ENCODE data around the gene PTPRR. TPM values are rescaled to one million over a fixed set of nuclear protein-coding genes. Genes with fewer than 3 reads are reported as not detected.

The PTPRR gene
- total and polyA plus RNA-seq, 10 of the 15 experiments (the other 5 are each of a cell fraction or from before 2014, with no cell fraction given), result 0.14 to 3.1 (median 0.42) TPM

DNA sequence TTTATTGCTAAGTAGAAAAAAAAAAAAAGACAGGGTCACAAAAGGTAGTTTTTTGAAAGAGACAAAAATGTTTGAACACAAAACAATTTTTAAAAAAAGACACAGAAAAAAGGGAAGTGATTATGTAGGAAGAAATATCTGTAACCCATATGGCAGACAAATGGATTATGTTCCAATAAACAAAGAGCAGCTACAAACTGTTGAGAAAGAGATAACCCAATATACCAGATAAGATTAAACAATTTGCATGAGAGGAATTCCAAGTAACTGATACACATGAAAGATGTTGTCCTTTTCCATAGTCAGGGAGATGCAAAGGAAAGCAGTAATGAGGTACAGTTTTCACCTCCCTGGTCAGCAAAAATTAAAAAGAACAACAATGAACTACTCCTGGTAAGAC is 44.9 kb downstream of the PTPRR start:
- FAIRE-seq (no peak), ATAC-seq (no peak), DNase-seq (ENCODE audit: low read depth, low spot score) (no peak)
- SMC1A ChIA-PET (ENCODE audit: uncharacterized antibody, unreplicated experiment), result no interaction called here
- intact Hi-C loops (cut with micrococcal nuclease; ENCODE audit: unreplicated experiment), result no loop called here
- POLR2A ChIA-PET, result no interaction called here
- H3K79me2 ChIP-seq (ENCODE audit: control insufficient read depth, insufficient read depth, low read length), result no peaks in the 10 kb centered on the region
- in situ Hi-C loops (cut with MboI), result no loop called here
- BruUV-seq (replicated peaks), result no TSS peak
- H2AFZ ChIP-seq (ENCODE audit: control insufficient read depth, low read depth, low read length), result no peak overlapping the region
- CTCF ChIA-PET, result no interaction called here
- no peaks in the 10 kb centered on the region for H3K27me3 ChIP-seq (replicated peaks in 1 of 2; ENCODE audit: control insufficient read depth in 2 of 2, insufficient read depth in 2 of 2, low read length in 1 of 2)
- H4K20me1 ChIP-seq (ENCODE audit: control insufficient read depth, insufficient read depth), result no peaks in the 10 kb centered on the region
- no peaks in the 10 kb centered on the region for H3K4me1 ChIP-seq (ENCODE audit: control insufficient read depth, insufficient read depth, low read length)
- no peak overlapping the region for H3K4me2 ChIP-seq (ENCODE audit: control insufficient read depth, insufficient read depth)
- no peaks in the 10 kb centered on the region for H3K9me3 ChIP-seq (replicated peaks; ENCODE audit: control insufficient read depth, insufficient read depth, low read length)
- RAD21 ChIA-PET (ENCODE audit: unreplicated experiment), result no interaction called here
- no peak overlapping the region for H3K9ac ChIP-seq (ENCODE audit: control insufficient read depth, insufficient read depth, low read length)
- no peak overlapping the region for H3K27ac ChIP-seq (ENCODE audit: control insufficient read depth, insufficient read depth)
- H3K36me3 ChIP-seq (ENCODE audit: control insufficient read depth in 2 of 2, insufficient read depth in 2 of 2, low read length in 1 of 2), result no peaks in the 10 kb centered on the region
- no peak overlapping the region for H3K4me3 ChIP-seq
- no peak for TF ChIP-seq EGR1 (IDR thresholded peaks at IDR 0.05; ENCODE audit: borderline replicate concordance in 1 of 2, low read depth in 2 of 2, low read length in 2 of 2)
- no peak for TF ChIP-seq MTA3 (IDR thresholded peaks at IDR 0.05; ENCODE audit: borderline replicate concordance, low read length)
- TF ChIP-seq, protein P1, sequence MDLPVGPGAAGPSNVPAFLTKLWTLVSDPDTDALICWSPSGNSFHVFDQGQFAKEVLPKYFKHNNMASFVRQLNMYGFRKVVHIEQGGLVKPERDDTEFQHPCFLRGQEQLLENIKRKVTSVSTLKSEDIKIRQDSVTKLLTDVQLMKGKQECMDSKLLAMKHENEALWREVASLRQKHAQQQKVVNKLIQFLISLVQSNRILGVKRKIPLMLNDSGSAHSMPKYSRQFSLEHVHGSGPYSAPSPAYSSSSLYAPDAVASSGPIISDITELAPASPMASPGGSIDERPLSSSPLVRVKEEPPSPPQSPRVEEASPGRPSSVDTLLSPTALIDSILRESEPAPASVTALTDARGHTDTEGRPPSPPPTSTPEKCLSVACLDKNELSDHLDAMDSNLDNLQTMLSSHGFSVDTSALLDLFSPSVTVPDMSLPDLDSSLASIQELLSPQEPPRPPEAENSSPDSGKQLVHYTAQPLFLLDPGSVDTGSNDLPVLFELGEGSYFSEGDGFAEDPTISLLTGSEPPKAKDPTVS (IDR thresholded peaks at IDR 0.05; ENCODE audit: low read depth, low read length), result no peak
- no peak for TF ChIP-seq SMARCA5 (IDR thresholded peaks at IDR 0.05)
- no peak for TF ChIP-seq CEBPB (IDR thresholded peaks at IDR 0.05; ENCODE audit: borderline replicate concordance in 1 of 2, low read depth in 2 of 2, low read length in 2 of 2)
- no peak for TF ChIP-seq KLF5 (IDR thresholded peaks at IDR 0.05; ENCODE audit: partially characterized antibody)
- TF ChIP-seq EZH2 (IDR thresholded peaks at IDR 0.05; ENCODE audit: borderline replicate concordance, control insufficient read depth, low read depth, low read length), result no peak
